ENCODE measurements around the gene WFIKKN2. TPM values are rescaled to one million over a fixed set of nuclear protein-coding genes. Genes with fewer than 3 reads are reported as not detected.
A peak's percentile ranks its signal among the peaks of the same experiment; 100 is the strongest.

The WFIKKN2 gene
- total and polyA plus RNA-seq, 2 of the 13 experiments (the other 11 are each of a cell fraction or from before 2014, with no cell fraction given) = not detected

DNA sequence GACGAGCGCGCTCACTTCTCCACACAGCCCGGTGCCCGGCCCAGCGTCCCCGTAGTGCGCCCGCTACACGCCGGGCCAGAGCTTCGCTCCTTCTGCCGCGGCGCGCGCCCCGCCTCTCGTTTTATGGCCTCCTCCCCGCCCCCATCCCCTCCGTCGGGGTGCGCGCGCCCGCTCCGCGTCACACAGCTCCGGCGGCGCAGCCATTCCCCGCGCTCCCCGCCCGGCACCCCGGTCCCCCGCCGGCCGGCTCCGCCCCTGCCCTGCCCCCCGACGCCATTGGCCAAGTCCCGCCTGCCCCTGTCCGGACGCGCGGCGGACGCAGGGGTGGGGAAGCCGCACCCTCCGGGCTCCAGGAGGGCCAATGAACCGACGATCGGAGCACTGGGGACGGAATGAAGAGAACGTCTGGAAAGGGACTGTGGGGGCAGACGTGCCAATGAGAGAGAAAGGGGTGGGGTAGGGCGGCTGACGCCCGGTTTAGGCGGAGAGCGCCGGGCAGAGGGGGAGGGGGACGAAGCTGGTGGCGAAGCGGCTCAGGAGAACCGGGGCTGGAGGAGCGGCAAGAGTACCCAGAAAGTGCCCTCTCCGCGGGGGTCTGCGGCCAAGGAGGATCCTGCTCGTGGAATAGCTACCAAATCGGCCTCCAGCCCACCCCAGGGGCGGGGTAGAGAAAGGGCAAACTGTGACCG is 31.0 kb downstream of the WFIKKN2 start, which contains the start of gene TOB1 (continued):
- TF ChIP-seq GTF3A (CRISPR knock-in tag; conservative IDR thresholded peaks at IDR 0.05) (peak; percentile 74; the same call in 1 of the 2 replicates), ZNF724P (CRISPR knock-in tag; IDR thresholded peaks at IDR 0.05; ENCODE audit: borderline replicate concordance) (peak; percentile 92), ZFP36L2 (CRISPR knock-in tag; IDR thresholded peaks at IDR 0.05) (no peak), PHB2 (IDR thresholded peaks at IDR 0.05; ENCODE audit: partially characterized antibody) (no peak), ZNF335 (CRISPR knock-in tag; IDR thresholded peaks at IDR 0.05) (peak; percentile 81), ARID2 (CRISPR knock-in tag; IDR thresholded peaks at IDR 0.05; ENCODE audit: borderline replicate concordance) (peak; percentile 23; the same call in 1 of the 2 replicates), ZNF572 (CRISPR knock-in tag; IDR thresholded peaks at IDR 0.05) (no peak), GABPA (IDR thresholded peaks at IDR 0.05; ENCODE audit: low read depth, low read length) (no peak), GABPA (CRISPR knock-in tag; IDR thresholded peaks at IDR 0.05; ENCODE audit: low read depth) (peak; percentile 36; the same call in 1 of the 2 replicates), ZNF3 (CRISPR knock-in tag; IDR thresholded peaks at IDR 0.05) (no peak; the same call in 1 of the 2 replicates), HMGA1 (CRISPR knock-in tag; conservative IDR thresholded peaks at IDR 0.05) (no peak), PHF21A (CRISPR knock-in tag; IDR thresholded peaks at IDR 0.05) (peak; percentile 91), ZNF7 (CRISPR knock-in tag; IDR thresholded peaks at IDR 0.05) (peak; percentile 3; the same call in 1 of the 2 replicates), FOXJ3 (CRISPR knock-in tag; IDR thresholded peaks at IDR 0.05; ENCODE audit: borderline replicate concordance) (no peak), SOX13 (IDR thresholded peaks at IDR 0.05) (peak; percentile 76), SOX13 (CRISPR knock-in tag; conservative IDR thresholded peaks at IDR 0.05 in 1 of 2, IDR thresholded peaks at IDR 0.05 in 1 of 2) (peak in 1 of 2 experiments; percentile 63; a peak in 2 of 4 replicates)
- TF ChIP-seq, protein P1, sequence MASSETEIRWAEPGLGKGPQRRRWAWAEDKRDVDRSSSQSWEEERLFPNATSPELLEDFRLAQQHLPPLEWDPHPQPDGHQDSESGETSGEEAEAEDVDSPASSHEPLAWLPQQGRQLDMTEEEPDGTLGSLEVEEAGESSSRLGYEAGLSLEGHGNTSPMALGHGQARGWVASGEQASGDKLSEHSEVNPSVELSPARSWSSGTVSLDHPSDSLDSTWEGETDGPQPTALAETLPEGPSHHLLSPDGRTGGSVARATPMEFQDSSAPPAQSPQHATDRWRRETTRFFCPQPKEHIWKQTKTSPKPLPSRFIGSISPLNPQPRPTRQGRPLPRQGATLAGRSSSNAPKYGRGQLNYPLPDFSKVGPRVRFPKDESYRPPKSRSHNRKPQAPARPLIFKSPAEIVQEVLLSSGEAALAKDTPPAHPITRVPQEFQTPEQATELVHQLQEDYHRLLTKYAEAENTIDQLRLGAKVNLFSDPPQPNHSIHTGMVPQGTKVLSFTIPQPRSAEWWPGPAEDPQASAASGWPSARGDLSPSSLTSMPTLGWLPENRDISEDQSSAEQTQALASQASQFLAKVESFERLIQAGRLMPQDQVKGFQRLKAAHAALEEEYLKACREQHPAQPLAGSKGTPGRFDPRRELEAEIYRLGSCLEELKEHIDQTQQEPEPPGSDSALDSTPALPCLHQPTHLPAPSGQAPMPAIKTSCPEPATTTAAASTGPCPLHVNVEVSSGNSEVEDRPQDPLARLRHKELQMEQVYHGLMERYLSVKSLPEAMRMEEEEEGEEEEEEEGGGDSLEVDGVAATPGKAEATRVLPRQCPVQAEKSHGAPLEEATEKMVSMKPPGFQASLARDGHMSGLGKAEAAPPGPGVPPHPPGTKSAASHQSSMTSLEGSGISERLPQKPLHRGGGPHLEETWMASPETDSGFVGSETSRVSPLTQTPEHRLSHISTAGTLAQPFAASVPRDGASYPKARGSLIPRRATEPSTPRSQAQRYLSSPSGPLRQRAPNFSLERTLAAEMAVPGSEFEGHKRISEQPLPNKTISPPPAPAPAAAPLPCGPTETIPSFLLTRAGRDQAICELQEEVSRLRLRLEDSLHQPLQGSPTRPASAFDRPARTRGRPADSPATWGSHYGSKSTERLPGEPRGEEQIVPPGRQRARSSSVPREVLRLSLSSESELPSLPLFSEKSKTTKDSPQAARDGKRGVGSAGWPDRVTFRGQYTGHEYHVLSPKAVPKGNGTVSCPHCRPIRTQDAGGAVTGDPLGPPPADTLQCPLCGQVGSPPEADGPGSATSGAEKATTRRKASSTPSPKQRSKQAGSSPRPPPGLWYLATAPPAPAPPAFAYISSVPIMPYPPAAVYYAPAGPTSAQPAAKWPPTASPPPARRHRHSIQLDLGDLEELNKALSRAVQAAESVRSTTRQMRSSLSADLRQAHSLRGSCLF (CRISPR knock-in tag; IDR thresholded peaks at IDR 0.05; ENCODE audit: borderline replicate concordance) = 0 out of 2 replicates have a peak, but pooled peaks have one; percentile 58
- TF ChIP-seq, protein P2, sequence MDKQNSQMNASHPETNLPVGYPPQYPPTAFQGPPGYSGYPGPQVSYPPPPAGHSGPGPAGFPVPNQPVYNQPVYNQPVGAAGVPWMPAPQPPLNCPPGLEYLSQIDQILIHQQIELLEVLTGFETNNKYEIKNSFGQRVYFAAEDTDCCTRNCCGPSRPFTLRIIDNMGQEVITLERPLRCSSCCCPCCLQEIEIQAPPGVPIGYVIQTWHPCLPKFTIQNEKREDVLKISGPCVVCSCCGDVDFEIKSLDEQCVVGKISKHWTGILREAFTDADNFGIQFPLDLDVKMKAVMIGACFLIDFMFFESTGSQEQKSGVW (CRISPR knock-in tag; IDR thresholded peaks at IDR 0.05; ENCODE audit: borderline replicate concordance) = no peak; the same call in 1 of the 2 replicates
- TF ChIP-seq, protein P3, sequence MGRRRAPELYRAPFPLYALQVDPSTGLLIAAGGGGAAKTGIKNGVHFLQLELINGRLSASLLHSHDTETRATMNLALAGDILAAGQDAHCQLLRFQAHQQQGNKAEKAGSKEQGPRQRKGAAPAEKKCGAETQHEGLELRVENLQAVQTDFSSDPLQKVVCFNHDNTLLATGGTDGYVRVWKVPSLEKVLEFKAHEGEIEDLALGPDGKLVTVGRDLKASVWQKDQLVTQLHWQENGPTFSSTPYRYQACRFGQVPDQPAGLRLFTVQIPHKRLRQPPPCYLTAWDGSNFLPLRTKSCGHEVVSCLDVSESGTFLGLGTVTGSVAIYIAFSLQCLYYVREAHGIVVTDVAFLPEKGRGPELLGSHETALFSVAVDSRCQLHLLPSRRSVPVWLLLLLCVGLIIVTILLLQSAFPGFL (CRISPR knock-in tag; IDR thresholded peaks at IDR 0.05) = no peak
- TF ChIP-seq, protein P4, sequence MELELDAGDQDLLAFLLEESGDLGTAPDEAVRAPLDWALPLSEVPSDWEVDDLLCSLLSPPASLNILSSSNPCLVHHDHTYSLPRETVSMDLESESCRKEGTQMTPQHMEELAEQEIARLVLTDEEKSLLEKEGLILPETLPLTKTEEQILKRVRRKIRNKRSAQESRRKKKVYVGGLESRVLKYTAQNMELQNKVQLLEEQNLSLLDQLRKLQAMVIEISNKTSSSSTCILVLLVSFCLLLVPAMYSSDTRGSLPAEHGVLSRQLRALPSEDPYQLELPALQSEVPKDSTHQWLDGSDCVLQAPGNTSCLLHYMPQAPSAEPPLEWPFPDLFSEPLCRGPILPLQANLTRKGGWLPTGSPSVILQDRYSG (CRISPR knock-in tag; IDR thresholded peaks at IDR 0.05) = peak; percentile 82; the same call in 1 of the 2 replicates
